Stimulated activated CD8-positive, alpha-beta memory T cell treated with anti-CD3 and anti-CD28 coated beads, Interleukin-12 subunit alpha, Interleukin-12 subunit beta, amount 100 ng/mL, for 4 hours (primary cell): ENCODE data around the gene AIFM3.
"Not testable (repeated sequence)": the region's sequence is repeated elsewhere in the genome, so short reads cannot be mapped to it uniquely, and the experiment has no call there.

ENCODE experiments used
- DNase-seq: peaks from one replicate; pipeline ENCODE4 v3.0.0-alpha.2; 2020; ENCODE audit warnings: low read depth

AIFM3 gene

GRCh38 chr22:20959578-20960461 lies 7.2 kb upstream of the AIFM3 start:
- DNase-seq: no peak

DNA sequence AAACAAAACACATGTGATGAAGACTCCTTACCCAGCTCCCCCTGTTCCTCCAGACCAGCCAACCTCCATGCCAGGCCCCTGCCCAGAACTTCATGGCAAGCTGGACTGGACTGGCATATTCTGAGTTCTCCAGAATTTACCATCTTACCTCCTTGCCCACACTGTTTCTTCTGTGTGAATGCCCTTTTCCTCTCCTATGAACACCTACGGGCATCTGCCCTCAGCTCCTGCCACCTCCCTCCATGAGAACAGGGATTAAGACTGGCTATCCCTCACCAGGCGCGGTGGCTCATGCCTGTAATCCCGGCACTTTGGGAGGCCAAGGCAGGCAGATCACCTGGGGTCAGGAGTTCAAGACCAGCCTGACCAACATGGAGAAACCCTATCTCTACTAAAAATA lies 6.4 kb upstream of the AIFM3 start:
- no peak for DNase-seq

DNA sequence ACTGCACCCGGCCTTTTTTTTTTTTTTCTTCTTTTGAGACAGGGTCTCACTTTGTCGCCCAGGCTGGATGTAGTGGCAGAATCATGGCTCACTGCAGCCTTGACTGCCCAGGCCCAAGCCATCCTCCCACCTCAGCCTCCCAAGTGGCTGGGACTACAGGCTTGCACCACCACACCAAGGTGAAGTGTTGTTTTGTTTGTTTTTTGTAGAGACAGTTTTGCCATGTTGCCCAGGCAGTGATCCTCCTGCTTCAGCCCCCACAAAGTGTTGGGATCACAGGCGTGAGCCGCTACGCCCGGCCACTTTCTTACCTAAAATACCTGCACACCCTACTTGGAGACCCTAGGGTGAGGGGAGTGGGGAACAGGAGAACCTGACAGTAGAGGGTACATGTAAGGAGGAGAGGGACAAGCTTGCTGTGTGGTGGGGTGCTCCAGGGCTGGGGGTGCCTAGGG lies 4.5 kb upstream of the AIFM3 start:
- no peak for DNase-seq

DNA sequence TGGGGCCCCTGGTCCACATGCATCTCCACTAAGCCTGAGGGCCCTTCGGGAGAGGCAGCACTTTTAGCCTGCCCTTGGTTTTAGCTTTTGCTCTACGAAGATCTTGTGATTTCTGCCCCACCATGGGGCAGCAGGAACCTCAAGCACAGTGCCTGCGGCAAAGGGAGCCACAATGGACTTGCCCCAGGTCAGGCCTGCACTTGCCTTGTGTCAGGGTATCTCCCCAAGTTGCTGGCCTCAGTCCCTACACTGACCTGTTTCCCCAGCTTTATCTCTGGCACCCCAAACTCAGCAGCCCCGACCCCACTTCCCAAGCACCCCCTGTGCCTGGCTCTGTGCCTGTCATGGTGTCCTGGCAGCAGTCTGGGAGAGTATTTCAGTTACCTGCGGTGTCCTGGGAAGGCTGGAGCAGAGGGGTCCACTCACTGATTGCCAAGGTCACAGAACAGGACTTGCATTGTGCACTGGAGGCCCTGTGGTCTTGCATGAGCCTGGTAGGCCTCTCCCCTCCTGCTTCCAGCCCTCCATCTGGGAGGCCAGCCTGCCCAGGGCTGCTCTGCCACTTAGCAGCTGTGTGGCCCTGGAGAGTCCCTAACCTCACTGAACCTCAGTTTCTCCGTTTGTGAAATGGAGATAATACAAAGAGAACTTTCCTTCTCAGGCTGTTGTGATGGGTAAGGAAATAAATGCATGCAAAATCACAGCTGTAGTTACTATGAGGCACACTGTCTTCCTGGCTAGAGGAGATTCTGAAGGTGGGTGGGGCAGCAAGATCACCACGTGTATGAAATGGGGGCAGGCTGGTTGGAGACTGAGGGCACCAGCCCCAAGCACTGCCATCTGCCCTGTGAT lies 3.6 kb upstream of the AIFM3 start:
- no peak for DNase-seq

DNA sequence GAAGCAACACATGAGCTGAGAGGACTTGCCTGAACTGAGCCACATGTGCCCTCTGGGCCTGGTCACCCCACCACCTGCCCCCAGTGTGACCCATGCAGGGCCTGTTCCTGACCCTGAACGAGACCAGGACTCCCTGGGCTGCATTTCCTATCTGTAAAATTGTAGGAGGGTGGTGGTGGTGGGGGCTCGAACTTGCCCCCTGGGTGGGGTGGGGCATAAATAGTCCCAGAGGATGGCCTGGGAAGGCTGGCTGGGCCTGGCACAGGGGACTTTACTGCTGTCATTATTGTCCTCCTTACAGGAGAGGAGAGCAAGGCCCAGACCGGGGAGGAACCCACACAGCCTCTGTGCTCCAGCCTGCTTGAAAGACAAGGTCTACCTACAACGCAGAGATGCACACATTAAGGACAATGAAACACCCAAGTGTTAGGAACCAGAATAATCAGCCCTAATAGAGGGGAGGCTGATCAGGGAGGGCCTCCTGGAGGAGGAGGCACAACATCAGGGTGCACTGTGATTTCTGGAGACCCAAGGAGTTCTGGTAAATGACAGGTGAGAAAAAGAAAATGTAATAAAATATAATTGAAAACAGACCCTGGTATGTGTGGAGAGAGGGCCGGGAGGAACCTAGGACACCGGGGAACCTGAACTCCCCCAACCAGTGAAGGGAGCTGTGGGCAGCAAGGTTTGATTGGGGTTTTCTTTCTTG lies 2.8 kb upstream of the AIFM3 start:
- no peak for DNase-seq

- no peak for DNase-seq
These were observed 2.3 kb upstream of the AIFM3 start for GRCh38 chr22:20964799-20965103.

GRCh38 chr22:20965104-20965887 lies 1.8 kb upstream of the AIFM3 start:
- no peak for DNase-seq

DNA sequence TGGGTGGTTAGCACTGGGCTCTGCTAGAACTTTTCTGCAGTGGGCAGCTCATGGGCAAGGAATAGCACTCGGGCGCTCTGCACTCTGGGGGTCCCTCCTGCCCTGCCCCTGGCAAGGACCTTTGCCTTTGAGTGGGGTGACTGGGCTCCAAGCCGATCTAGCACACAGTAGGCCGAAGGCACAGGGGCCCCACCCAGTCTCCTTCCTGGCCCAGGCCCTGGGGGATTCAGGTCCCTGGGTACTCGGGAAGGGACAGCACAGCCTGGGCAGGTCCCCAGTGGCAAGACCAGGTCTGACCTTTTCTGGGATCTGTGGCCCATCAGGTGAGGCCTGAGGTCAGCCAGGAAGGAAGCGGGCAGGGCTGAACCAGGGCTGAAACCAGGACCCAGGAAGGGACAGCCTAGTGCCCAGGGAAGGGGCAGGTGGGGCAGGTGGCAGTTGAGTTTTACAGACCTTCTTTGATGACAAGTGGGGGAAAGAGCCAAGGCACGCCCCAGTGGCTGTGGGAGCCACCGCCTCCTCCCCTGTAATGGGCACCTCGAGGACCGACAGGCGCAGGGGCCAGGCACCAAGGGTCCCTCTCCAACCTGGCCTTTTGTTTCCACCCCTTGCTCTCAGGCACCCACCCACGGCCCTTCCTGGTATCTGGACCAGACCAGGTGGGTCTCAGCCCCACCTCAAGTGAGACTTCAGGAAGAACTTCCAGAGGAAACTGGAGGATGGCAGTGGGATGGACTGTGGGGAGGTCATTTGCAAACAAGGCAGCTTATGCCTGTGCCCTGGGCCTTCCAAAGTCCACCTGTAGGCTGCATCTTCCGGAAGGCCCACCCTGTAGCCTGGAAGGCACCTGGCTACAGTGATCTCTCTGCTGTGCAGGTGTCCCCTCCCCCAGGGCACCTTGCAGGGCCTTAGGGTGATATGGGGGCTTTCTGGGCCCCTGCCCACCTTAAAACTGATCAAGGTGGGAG lies 883 bp upstream of the AIFM3 start:
- DNase-seq: no peak

DNA sequence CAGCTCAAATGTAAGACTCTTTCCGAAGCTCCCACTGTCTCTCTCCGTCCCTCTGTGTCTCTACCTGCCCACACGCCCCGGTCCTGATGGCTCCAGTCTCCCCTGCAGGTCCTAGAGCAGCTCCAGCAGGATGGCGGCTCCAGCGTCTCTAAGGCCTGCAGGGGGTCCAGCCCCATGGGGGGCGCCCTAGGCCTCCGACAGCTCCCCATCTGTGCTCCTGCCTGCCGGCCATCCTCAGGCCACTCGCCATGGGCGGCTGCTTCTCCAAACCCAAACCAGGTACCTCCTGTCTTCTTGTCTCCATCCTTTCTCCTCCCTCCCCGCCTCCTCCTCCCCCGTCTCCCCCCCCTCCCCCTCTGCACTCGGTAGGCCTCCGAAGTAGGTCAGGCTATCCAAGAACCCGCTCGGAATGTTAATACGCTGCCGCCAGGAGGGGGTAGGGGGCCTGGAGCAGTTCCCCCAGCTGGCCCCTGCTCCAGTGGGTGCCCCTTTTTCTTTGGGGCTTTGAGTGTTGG lies 699 bp downstream of the AIFM3 start:
- DNase-seq: no peak

- no peak for DNase-seq
These were observed 1.4 kb downstream of the AIFM3 start for GRCh38 chr22:20968281-20968977.

DNA sequence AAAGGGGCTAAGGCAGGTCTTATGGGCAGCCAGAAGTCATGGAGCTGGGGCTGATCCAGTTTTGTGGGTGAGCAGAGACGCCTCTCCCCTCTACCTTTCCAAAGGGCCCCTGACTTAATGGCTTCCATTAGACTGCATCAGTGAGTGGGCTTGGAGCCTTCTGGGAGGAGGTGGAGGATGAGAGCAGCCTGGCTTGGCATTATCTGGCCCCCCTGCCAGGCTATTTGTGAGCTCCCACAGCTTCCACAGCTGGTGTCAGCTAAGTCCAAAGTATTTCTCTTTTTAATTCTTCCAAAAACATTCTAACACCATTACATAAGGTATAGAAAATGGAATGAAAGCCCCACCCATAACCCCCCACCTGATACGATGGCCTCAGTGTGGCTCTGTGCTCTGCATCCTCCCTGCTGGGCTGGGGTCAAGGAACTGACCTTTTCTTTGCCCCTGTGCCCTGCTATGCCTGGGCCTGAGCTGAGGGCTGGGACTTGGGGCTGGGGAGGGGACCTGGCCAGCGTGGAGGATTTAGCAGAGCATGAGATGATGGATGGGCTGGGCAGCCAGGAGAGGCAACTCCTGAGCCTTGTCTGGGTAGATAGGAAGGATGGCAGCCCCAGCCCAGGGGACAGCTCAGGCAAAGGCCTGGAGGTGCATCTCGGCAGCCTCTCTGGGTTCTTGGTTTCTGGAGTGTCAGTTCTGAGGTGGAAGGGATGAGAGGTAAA lies 4.0 kb downstream of the AIFM3 start:
- no peak for DNase-seq

GRCh38 chr22:20972014-20972694 lies 5.1 kb downstream of the AIFM3 start:
- DNase-seq: not testable (repeated sequence)

DNA sequence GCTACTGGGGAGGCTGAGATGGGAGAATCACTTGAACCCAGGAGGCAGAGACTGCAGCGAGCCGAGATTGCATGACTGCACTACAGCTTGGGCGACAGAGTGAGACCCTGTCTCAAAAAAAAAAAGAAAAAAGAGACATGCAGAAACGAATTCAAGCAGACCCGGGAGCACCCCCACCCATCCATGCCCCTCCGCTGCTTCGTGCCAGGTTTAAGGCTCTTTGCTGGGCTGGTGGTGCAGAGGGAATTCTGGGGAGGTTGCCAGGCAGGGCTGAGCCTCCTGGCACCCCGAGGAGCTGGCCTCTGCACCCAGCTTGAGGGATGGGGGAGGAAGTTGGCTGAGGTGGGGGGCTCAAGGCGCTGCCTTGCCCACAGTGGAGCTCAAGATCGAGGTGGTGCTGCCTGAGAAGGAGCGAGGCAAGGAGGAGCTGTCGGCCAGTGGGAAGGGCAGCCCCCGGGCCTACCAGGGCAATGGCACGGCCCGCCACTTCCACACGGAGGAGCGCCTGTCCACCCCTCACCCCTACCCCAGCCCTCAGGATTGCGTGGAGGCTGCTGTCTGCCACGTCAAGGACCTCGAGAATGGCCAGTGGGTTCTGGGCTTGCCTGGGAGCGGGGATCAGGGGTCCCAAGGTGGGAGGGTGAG lies 6.0 kb downstream of the AIFM3 start:
- no peak for DNase-seq

GRCh38 chr22:20973634-20974286 lies 6.7 kb downstream of the AIFM3 start:
- no peak for DNase-seq

DNA sequence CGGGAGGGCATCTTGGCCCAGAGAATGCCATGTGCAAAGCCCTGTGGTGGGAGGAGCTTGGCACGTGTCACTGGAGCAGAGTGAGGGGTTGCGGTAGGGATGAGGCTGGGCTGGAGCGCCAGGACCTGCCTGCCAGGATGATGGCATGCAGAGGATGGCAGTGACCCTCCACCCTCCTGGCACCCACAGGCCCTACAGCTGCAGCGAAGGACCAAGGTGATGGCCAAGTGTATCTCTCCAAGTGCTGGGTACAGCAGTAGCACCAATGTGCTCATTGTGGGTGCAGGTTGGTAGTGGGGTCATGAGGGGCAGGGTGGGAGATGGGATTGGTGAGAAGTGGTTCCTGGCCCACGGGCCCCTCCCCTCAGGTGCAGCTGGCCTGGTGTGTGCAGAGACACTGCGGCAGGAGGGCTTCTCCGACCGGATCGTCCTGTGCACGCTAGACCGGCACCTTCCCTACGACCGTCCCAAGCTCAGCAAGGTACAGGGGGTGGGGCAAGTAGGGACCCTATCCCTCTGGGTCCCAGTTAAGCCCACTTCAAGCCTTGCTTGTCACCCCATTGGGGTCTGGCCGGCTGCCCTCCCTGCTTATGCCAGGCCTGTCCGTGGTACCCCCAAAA lies 7.4 kb downstream of the AIFM3 start:
- DNase-seq: no peak

- DNase-seq: no peak
These were observed 8.7 kb downstream of the AIFM3 start for GRCh38 chr22:20975541-20976290.
